Transverse colon (tissue), 4 donors: ENCODE results near the gene BHLHE40. TPM values are rescaled to one million over a fixed set of nuclear protein-coding genes. Genes with fewer than 3 reads are reported as not detected.

Experiments used
- DNase-seq: peaks from one replicate; pipeline ENCODE4 v3.0.0-alpha.2; 2019
- H3K27ac ChIP-seq, 4 donors: fragments of 200-600 bp; sonication (generic); 2 replicates each; pipeline ENCODE4 v1.5.1; 2016 to 2018; ENCODE audit warnings: inconsistent platforms in 4 of 4
- H3K27me3 ChIP-seq: fragments of 200-600 bp; sonication (generic); 2 replicates; pipeline ENCODE4 v1.5.1; 2017; ENCODE audit warnings: inconsistent platforms
- H3K36me3 ChIP-seq, 4 donors: fragments of 200-600 bp; sonication (generic); 2 replicates each; pipeline ENCODE4 v1.5.1; 2017 to 2019; ENCODE audit warnings: inconsistent platforms in 4 of 4
- H3K4me1 ChIP-seq, 4 donors: fragments of 200-600 bp; sonication (generic); 2 replicates each; pipeline ENCODE4 v1.5.1; 2017 to 2020; ENCODE audit warnings: inconsistent platforms in 4 of 4
- H3K4me3 ChIP-seq, 4 donors: fragments of 200-600 bp; sonication (generic); 1 replicate in 1 of 4; 2 replicates in 3 of 4; pipeline versions ENCODE4 v1.5.1 to v1.6.1; 2017 to 2019; ENCODE audit warnings: inconsistent platforms in 4 of 4
- H3K9me3 ChIP-seq, 2 donors: fragments of 200-600 bp; sonication (generic); 2 replicates each; pipeline ENCODE4 v1.5.1; 2017 to 2019; ENCODE audit warnings: inconsistent platforms in 2 of 2
- EP300 ChIP-seq: sonication (generic); formaldehyde crosslinking; IDR thresholded peaks from one replicate; pipeline ENCODE4 v1.6.1; 2017; ENCODE audit warnings: antibody characterized with exemption, low read depth
- POLR2A ChIP-seq: fragments of 450-650 bp; IDR thresholded peaks from one replicate; pipeline ENCODE4 v1.6.1; 2016; ENCODE audit warnings: antibody characterized with exemption, mild to moderate bottlenecking, moderate library complexity
- POLR2AphosphoS5 ChIP-seq, 3 donors: sonication (generic); formaldehyde crosslinking; IDR thresholded peaks; one replicate each; pipeline ENCODE4 v1.6.1; 2016; ENCODE audit warnings: antibody characterized with exemption in 3 of 3
- WGBS, 2 donors: methylation state at CpG; one replicate each; pipeline ENCODE4 v1.1.5; 2018; ENCODE audit warnings: low coverage in 1 of 2; 5-methylcytosine and 5-hydroxymethylcytosine counted together
- in situ Hi-C, 4 donors: fragments of 200-750 bp; cut with MboI; loops; one replicate each; pipeline versions ENCODE4 v1.15.0 to v1.15.1; 2017; ENCODE audit warnings: low sequenced_read_pairs in 3 of 4, low pct_ligation_motif_present in 1 of 4, low pct_unique_long_range_greater_than_20kb in 1 of 4
- intact Hi-C: fragments of 100-400 bp; cut with DNase I; formaldehyde crosslinking; loops from one replicate; pipeline ENCODE4 v1.15.1; 2023; ENCODE audit warnings: low total_unique reads
- total RNA-seq, 4 donors: library from RNA; depleted of rRNA; stranded (reverse); fragments of >200 nt; gene quantifications; one replicate each; pipeline ENCODE4 v1.1.0, GENCODE V29; 2016
- TF ChIP-seq, protein P1 (sequence below), 5 experiments: fragments of 200-600 bp in 3 of 5; fragments of 450-650 bp in 2 of 5; sonication (generic) in 3 of 5; IDR thresholded peaks; 1 replicate in 2 of 5; 2 replicates in 3 of 5; pipeline ENCODE4 v1.5.1; 2016 to 2017; ENCODE audit warnings: antibody characterized with exemption in 5 of 5, inconsistent platforms in 3 of 5, mild to moderate bottlenecking in 2 of 5, moderate library complexity in 1 of 5

The BHLHE40 gene
- total RNA-seq, 4 donors from 2014 or later: 13.4 to 50.9 (median 18.0) TPM

DNA sequence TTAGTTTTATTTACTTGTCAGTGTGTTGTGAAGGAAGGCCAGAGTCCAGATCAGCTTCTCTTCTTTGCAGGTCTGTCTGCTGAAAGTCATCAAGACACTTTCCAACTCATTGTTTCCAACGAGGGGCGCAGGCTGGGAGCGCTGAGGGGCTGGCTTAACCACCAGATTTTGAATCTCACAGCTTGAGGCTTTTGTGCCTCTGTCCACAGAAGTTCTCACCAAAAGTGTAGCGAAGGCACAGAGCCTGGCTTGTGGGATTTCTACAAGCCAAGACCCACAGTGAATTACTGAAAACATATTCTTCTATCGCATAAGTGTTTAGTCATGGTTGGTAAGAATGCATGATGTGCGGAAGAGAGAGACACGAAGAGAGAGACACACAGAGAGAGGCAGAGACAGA is 35.2 kb downstream of the BHLHE40 start:
- Histone ChIP-seq H3K36me3 (no peaks in the 10 kb centered on the region), H3K27ac (peak overlapping the region in 1 of 4 donors; percentile 10), H3K9me3 (no peaks in the 10 kb centered on the region), H3K4me3 (no peak overlapping the region), H3K27me3 (no peaks in the 10 kb centered on the region), H3K4me1 (peaks cover 8 to 63% (median 32%) of the 10 kb centered on the region in 4 donors)
- TF ChIP-seq, protein P1, sequence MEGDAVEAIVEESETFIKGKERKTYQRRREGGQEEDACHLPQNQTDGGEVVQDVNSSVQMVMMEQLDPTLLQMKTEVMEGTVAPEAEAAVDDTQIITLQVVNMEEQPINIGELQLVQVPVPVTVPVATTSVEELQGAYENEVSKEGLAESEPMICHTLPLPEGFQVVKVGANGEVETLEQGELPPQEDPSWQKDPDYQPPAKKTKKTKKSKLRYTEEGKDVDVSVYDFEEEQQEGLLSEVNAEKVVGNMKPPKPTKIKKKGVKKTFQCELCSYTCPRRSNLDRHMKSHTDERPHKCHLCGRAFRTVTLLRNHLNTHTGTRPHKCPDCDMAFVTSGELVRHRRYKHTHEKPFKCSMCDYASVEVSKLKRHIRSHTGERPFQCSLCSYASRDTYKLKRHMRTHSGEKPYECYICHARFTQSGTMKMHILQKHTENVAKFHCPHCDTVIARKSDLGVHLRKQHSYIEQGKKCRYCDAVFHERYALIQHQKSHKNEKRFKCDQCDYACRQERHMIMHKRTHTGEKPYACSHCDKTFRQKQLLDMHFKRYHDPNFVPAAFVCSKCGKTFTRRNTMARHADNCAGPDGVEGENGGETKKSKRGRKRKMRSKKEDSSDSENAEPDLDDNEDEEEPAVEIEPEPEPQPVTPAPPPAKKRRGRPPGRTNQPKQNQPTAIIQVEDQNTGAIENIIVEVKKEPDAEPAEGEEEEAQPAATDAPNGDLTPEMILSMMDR (IDR thresholded peaks at IDR 0.05): no peak
- no peak for TF ChIP-seq POLR2A
- TF ChIP-seq EP300: no peak
- TF ChIP-seq POLR2AphosphoS5 (IDR thresholded peaks at IDR 0.05): no peak
- intact Hi-C loops: no loop called here
- DNase-seq: no peak
- WGBS, 2 donors: 83% methylated on average over 7 of the region's 7 CpGs; no CpG with 5 or more reads in 1 of the 2 donors
- in situ Hi-C loops: no loop called here

DNA sequence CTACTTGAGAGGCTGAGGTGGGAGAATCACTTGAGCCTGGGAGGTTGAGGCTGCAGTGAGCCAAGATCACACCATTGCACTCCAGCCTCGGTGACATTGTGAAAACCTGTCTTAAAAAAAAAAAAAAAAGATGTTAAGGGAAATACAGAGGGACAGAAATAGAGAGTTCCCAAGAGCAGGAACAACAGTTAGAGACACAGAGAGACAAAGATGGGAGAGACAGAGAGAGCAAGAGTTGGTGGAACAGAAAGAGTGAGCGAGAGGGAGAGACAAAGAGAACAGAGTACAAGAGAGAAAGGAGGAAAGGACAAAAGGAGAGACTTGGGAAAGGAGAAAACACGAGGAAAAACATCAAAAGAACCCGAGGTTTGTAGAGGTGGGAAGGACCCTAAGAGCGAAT is 35.8 kb downstream of the BHLHE40 start:
- H3K9me3 ChIP-seq: no peaks in the 10 kb centered on the region
- intact Hi-C loops (no loop called here), in situ Hi-C loops (no loop called here)
- no peak overlapping the region for H3K4me3 ChIP-seq
- 85 to 89% methylated on average over 4 to 5 of the region's 5 CpGs for WGBS, 2 donors
- H3K4me1 ChIP-seq: peaks cover 8 to 69% (median 32%) of the 10 kb centered on the region in 4 donors
- no peak overlapping the region for H3K27ac ChIP-seq
- no peaks in the 10 kb centered on the region for H3K27me3 ChIP-seq
- TF ChIP-seq POLR2A: no peak
- TF ChIP-seq, protein P1 (IDR thresholded peaks at IDR 0.05): no peak
- TF ChIP-seq POLR2AphosphoS5 (IDR thresholded peaks at IDR 0.05): no peak
- no peak for TF ChIP-seq EP300
- no peaks in the 10 kb centered on the region for H3K36me3 ChIP-seq
- DNase-seq: no peak

DNA sequence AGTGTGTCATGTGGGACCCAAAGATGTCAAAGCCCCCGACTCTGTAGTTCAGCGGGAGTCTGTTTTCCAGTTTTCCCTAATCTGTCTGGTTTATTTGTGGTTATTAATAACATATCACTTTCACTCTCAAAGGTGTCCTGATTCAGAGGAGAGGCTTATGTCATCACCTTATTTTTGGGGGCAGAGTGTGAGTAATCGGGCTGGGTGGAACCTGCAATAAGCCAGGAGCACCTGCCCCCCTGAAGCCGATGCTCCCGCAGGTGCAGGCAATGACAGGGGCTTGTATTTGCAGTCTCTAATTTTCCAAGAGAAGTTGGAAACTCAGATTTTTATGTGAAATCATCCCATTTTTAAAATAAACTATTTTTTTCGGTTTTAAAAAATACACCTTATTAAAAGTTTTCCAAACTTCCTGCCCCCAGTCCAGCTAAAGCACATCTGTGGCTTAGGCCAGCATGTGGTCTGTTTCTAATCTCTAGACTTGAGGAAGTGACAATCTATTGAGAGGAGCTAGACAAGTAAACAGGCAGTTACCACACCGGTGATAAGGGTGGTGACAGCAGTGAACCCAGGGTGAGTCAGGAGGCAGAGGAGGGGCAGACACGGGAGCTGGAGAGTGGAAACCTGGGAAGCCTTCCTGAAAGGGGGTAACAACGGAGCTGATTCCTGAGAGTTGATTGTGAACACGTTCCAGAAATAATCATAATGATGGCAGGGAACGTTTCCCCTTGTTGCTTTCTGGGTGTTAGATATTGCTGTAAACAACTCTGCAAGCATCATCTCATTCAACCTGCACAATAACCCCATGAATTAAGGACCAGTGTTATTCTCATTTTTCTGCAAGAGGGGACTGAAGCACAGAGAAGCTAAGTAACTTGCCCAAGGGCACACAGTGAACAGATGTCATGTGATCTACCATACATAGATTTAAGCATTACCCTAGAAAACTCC is 37.2 kb downstream of the BHLHE40 start:
- H3K27me3 ChIP-seq: no peaks in the 10 kb centered on the region
- 35 to 46% methylated on average over 5 to 11 of the region's 11 CpGs for WGBS, 2 donors
- peaks cover 8 to 60% (median 25%) of the 10 kb centered on the region in 4 donors for H3K4me1 ChIP-seq
- no peak overlapping the region for H3K4me3 ChIP-seq
- intact Hi-C loops (no loop called here), in situ Hi-C loops (no loop called here)
- H3K27ac ChIP-seq: peak overlapping the region; percentile 79 to 84 (median 80)
- peak; percentile 78 for DNase-seq
- H3K36me3 ChIP-seq: no peaks in the 10 kb centered on the region
- TF ChIP-seq EP300 (peak; percentile 28), POLR2AphosphoS5 (IDR thresholded peaks at IDR 0.05) (peak; percentile 42 to 84 (median 76)), POLR2A (no peak)
- TF ChIP-seq, protein P1 (IDR thresholded peaks at IDR 0.05): no peak
- no peaks in the 10 kb centered on the region for H3K9me3 ChIP-seq

DNA sequence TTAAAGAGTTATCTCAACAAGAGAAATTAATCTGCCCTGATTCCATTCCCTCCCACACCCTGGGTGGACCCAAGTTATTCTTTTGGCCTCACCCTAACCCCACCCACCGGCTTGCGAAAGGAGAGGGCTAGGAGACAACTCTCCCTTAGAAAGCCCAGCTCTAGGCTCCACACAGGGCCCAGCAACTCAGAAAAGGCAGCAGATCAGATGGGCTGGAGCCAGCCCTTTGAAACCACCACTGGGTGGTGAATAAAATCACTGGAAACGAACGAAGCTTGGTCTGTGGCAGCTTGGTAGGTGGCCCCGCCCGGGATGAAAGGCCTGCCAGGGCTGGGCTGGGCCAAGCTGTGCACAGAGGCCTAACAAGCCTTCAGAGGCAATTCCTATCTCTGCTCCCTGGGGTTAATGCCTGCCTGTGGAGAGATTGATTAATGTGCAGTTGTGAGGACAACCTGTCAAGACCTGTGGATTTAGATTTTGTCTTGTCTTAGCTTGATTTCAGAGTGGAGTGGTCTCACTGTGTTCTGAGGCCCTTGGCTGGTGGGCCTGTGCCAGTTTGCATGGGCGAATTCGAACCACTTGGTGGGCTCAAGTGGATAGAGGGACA is 38.8 kb downstream of the BHLHE40 start:
- Histone ChIP-seq H3K4me3 (no peak overlapping the region), H3K27ac (peak overlapping the region; percentile 79 to 84 (median 80)), H3K9me3 (no peaks in the 10 kb centered on the region), H3K27me3 (no peaks in the 10 kb centered on the region), H3K36me3 (no peaks in the 10 kb centered on the region), H3K4me1 (peaks cover 8 to 51% (median 25%) of the 10 kb centered on the region in 4 donors)
- 51% methylated on average over 8 of the region's 8 CpGs; no CpG with 5 or more reads in 1 of the 2 donors for WGBS, 2 donors
- DNase-seq: peak; percentile 84
- intact Hi-C loops: no loop called here
- TF ChIP-seq POLR2AphosphoS5 (IDR thresholded peaks at IDR 0.05): peak in 2 of 3 donors; percentile 31 to 49
- peak; percentile 49 for TF ChIP-seq POLR2A
- TF ChIP-seq, protein P1 (IDR thresholded peaks at IDR 0.05): peak in 2 of 5 experiments; percentile 23 to 40
- no peak for TF ChIP-seq EP300
- in situ Hi-C loops: no loop called here
